HPDE6-E6E7 (cell line): ENCODE measurements around the gene USP22.

Source experiments
- DNase-seq: peaks from one replicate; pipeline ENCODE4 v3.0.0; 2011; ENCODE audit warnings: missing footprints; ENCODE audit errors: extremely low spot score

Gene USP22

GRCh38 chr17:21001111-21001812, 41.5 kb downstream of the USP22 start:
- no peak for DNase-seq

- no peak for DNase-seq
Measured at GRCh38 chr17:20999841-21000532, 42.8 kb downstream of the USP22 start.

- DNase-seq, result no peak
Measured at GRCh38 chr17:20999044-20999573, 43.7 kb downstream of the USP22 start.

- DNase-seq, result no peak
Measured at GRCh38 chr17:20998571-20999043, 44.2 kb downstream of the USP22 start.

GRCh38 chr17:20997711-20998570, 44.9 kb downstream of the USP22 start:
- DNase-seq, result no peak

GRCh38 chr17:20996724-20997615, 45.8 kb downstream of the USP22 start:
- DNase-seq, result no peak

- DNase-seq, result no peak
Measured at GRCh38 chr17:20995873-20996723, 46.7 kb downstream of the USP22 start.

- no peak for DNase-seq
Measured at GRCh38 chr17:20995164-20995872, 47.5 kb downstream of the USP22 start.

GRCh38 chr17:20994779-20995149, 48.0 kb downstream of the USP22 start:
- DNase-seq, result no peak

GRCh38 chr17:20993863-20994778, 48.7 kb downstream of the USP22 start:
- no peak for DNase-seq

- DNase-seq, result peak; percentile 88
Measured at GRCh38 chr17:20992987-20993862, 49.6 kb downstream of the USP22 start.

- no peak for DNase-seq
Measured at GRCh38 chr17:20992416-20992815, 50.4 kb downstream of the USP22 start.

- no peak for DNase-seq
Measured at GRCh38 chr17:20991276-20992037, 51.4 kb downstream of the USP22 start.

GRCh38 chr17:20989991-20990855, 52.6 kb downstream of the USP22 start:
- no peak for DNase-seq

GRCh38 chr17:20989481-20989880, 53.3 kb downstream of the USP22 start:
- DNase-seq, result no peak

GRCh38 chr17:20988896-20989295, 53.9 kb downstream of the USP22 start:
- DNase-seq, result no peak
